ENCODE data around the gene ZCCHC24. TPM values are rescaled to one million over a fixed set of nuclear protein-coding genes. Genes with fewer than 3 reads are reported as not detected.

The ZCCHC24 gene
- total RNA-seq, 1 donor = 56.0 TPM

DNA sequence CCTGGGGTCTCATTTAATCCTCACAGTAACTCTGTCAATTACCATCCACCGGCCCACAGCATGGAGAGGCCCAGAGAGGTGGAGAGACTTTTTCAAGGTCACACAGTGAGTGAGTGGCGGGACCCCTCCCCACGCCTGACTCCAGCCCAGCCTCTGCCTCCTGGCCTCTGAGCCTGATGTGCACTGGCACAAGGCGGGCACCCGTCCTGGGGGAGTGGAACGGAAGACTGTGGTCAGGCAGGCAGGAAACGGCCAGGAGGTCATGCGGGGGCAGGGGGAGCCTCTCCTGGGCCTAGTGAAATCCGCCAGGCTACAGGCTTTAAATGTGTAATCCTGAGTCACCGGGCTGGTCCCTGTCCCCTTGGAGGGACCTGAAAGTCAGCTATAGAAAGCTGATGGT, 32.2 kb downstream of the ZCCHC24 start:
- TF ChIP-seq, protein P1, sequence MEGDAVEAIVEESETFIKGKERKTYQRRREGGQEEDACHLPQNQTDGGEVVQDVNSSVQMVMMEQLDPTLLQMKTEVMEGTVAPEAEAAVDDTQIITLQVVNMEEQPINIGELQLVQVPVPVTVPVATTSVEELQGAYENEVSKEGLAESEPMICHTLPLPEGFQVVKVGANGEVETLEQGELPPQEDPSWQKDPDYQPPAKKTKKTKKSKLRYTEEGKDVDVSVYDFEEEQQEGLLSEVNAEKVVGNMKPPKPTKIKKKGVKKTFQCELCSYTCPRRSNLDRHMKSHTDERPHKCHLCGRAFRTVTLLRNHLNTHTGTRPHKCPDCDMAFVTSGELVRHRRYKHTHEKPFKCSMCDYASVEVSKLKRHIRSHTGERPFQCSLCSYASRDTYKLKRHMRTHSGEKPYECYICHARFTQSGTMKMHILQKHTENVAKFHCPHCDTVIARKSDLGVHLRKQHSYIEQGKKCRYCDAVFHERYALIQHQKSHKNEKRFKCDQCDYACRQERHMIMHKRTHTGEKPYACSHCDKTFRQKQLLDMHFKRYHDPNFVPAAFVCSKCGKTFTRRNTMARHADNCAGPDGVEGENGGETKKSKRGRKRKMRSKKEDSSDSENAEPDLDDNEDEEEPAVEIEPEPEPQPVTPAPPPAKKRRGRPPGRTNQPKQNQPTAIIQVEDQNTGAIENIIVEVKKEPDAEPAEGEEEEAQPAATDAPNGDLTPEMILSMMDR (IDR thresholded peaks at IDR 0.05; ENCODE audit: insufficient read depth, low read length) = no peak
- no peak overlapping the region for H3K4me3 ChIP-seq (ENCODE audit: low read depth, low read length)
- no peak for DNase-seq (ENCODE audit: low read depth)

DNA sequence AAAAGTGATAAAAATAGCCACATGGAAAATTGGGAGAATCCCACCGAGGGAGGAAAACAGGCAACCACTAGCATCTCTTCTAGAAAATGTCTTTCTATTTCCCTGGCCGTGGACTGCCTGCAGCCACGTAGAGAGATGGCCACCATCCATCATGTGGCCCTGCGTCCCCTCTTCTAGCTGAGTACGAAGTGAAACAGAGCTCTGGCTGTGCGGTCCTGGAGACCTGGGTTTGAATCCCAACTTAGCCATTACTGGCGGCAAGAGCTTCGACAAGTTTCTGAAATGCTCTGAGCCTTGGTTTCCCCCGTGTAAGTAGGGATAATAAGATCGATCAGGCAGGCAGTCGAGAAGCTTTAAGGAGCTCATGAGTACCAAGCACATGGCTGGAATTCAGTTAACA, 32.9 kb downstream of the ZCCHC24 start:
- H3K4me3 ChIP-seq (ENCODE audit: low read depth, low read length) = no peak overlapping the region
- TF ChIP-seq, protein P1 (IDR thresholded peaks at IDR 0.05; ENCODE audit: insufficient read depth, low read length) = no peak
- no peak for DNase-seq (ENCODE audit: low read depth)

GRCh38 chr10:79411546-79412495, 33.6 kb downstream of the ZCCHC24 start:
- H3K4me3 ChIP-seq (ENCODE audit: low read depth, low read length) = no peak overlapping the region
- TF ChIP-seq, protein P1 (IDR thresholded peaks at IDR 0.05; ENCODE audit: insufficient read depth, low read length) = no peak
- DNase-seq (ENCODE audit: low read depth) = no peak

- no peak overlapping the region for H3K4me3 ChIP-seq (ENCODE audit: low read depth, low read length)
- TF ChIP-seq, protein P1 (IDR thresholded peaks at IDR 0.05; ENCODE audit: insufficient read depth, low read length) = no peak
- no peak for DNase-seq (ENCODE audit: low read depth)
Observed at GRCh38 chr10:79410315-79411094, 34.9 kb downstream of the ZCCHC24 start.

- no peak overlapping the region for H3K4me3 ChIP-seq (ENCODE audit: low read depth, low read length)
- no peak for DNase-seq (ENCODE audit: low read depth)
Observed at GRCh38 chr10:79409726-79410085, 35.7 kb downstream of the ZCCHC24 start.

GRCh38 chr10:79409038-79409725, 36.2 kb downstream of the ZCCHC24 start:
- no peak overlapping the region for H3K4me3 ChIP-seq (ENCODE audit: low read depth, low read length)
- TF ChIP-seq, protein P1 (IDR thresholded peaks at IDR 0.05; ENCODE audit: insufficient read depth, low read length) = no peak
- no peak for DNase-seq (ENCODE audit: low read depth)

More at GRCh38 chr10:79409726-79410085, 35.7 kb downstream of the ZCCHC24 start:
- TF ChIP-seq, protein P1 (IDR thresholded peaks at IDR 0.05; ENCODE audit: insufficient read depth, low read length) = no peak
